GM10266 (cell line): ENCODE results near the gene SRSF2.
"Not testable (repeated sequence)": the region's sequence is repeated elsewhere in the genome, so short reads cannot be mapped to it uniquely, and the experiment has no call there.

Experiments used
- DNase-seq: peaks from one replicate; pipeline ENCODE4 v3.0.0; 2012; ENCODE audit errors: extremely low spot score
- TF ChIP-seq, protein P1 (sequence below): IDR thresholded peaks from 2 replicates; pipeline ENCODE4 v1.5.1; 2012; ENCODE audit warnings: mild to moderate bottlenecking, low read depth; ENCODE audit not compliant: control insufficient read depth, insufficient read depth; ENCODE audit errors: missing control alignments

SRSF2 gene

DNA sequence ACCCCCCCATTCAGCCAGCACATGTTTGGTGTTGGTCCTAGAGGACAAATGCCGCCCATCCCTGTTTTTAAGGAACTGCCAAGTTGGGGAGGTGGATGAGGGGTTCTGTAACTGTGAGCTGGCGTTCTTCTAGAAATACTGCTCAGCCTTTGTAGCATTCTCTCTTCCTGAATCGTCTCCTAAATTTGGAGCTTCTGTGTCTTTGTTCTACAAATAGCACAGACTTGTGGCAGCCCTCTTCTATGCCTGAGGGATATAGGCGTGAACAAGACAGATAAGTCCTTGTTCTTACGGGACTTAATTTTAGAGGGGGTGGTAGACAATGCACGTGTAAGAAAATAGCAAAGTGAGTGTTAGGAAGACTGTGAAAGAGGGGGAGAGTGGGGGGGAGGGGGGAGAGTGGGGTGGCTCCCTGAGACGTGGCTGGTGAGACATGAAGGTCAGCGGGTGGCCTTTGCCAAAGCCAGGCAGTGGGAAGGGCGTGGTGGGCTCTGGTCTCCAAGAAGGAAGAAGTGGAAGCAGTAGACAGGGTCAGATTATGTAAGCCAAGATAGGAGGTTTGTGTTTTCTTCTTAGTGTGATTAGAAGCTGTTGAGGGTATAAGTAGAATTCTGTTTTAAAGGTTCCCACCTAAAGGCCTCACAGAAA, 10.7 kb upstream of the SRSF2 start:
- no peak for DNase-seq
- TF ChIP-seq, protein P1, sequence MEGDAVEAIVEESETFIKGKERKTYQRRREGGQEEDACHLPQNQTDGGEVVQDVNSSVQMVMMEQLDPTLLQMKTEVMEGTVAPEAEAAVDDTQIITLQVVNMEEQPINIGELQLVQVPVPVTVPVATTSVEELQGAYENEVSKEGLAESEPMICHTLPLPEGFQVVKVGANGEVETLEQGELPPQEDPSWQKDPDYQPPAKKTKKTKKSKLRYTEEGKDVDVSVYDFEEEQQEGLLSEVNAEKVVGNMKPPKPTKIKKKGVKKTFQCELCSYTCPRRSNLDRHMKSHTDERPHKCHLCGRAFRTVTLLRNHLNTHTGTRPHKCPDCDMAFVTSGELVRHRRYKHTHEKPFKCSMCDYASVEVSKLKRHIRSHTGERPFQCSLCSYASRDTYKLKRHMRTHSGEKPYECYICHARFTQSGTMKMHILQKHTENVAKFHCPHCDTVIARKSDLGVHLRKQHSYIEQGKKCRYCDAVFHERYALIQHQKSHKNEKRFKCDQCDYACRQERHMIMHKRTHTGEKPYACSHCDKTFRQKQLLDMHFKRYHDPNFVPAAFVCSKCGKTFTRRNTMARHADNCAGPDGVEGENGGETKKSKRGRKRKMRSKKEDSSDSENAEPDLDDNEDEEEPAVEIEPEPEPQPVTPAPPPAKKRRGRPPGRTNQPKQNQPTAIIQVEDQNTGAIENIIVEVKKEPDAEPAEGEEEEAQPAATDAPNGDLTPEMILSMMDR, result no peak

DNA sequence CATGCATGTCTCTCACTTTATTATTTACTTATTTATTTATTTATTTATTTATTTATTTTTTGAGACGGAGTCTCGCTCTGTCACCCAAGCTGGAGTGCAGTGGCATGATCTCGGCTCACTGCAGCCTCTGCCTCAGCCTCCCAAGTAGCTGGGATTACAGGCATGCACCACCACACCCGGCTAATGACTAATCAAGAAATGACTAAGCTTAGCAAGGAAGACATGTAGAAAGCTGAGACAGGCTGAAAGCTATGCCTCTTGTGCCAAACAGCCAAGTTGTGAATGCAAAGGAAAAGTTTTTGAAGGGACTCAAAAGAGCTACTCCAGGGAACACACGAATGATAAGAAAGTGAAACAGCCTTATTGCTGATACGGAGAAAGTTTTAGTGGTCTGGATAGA, 8.7 kb upstream of the SRSF2 start:
- not testable (repeated sequence) for DNase-seq

DNA sequence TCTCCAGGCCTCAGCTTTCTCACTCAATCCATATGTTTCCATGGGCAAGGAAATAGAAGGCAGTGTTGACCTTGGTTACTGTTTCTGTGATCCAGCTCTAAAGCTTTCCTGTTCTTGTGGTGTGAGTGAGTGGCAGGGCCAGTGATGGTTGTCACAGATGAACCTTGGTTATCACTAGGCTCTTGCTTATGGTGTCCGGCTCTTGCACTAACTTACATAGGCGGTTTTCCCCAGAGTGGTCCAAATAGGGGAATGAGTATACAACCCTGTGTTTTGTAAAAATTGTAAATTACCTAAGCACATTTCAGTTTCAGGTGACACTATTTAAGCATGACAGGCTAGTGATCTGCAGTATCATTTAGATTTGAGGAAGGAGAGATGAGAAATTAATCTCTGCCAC, 7.6 kb upstream of the SRSF2 start:
- TF ChIP-seq, protein P1, result no peak
- no peak for DNase-seq

DNA sequence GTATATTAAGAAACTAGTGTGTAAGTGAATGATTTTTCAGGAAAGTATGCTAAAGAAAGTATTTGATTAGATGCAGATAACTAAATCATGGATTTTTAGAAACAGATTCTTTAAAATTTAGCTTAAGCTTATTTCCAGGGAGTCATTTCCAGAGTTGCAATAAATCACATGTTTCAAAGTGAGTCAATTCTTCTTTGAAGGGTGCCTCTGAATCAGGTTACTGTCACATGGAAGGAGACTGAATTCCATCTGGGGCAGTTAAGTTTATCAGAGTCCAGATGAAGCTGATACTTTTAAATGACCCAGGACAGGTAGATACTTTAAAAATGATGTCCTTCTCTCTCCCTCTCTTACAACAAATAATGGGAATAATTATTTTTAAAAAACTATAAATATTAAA, 5.8 kb upstream of the SRSF2 start:
- TF ChIP-seq, protein P1, result no peak
- no peak for DNase-seq

DNA sequence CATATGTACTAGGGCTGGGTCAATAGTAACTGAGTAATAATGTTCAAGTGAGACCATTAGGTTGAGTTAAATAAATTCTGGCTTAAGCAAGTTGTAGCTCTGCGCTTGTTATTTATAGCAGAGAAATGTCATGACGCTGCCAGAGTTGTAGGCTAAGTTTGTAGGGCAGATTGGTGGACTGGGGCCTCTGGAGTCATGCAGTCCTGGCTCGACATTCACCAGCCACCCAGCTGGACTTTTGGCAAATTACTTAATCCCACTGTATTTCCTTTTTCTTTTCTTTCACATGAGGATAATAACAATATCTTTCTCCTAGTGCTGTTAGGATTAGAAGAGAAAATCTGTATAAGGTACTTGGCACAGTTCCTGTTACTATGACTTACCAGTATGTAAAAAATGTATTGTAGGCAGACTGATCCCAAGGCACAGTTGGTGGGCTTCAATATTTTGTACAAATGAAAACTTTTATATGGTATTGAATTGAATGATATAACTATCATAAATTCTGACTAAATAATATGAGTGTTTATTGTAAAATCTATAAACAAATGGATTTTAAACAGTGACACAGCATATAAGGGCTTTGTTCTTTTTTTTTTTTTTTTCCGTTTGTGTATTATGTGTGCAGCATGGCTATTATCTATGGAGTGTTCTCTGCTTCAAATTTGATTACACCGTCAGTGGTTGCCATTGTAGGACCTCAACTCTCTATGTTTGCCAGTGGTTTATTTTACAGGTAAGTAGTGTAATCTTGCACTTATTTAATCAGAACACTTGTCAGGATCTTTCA, 3.4 kb upstream of the SRSF2 start:
- TF ChIP-seq, protein P1, result no peak
- no peak for DNase-seq

DNA sequence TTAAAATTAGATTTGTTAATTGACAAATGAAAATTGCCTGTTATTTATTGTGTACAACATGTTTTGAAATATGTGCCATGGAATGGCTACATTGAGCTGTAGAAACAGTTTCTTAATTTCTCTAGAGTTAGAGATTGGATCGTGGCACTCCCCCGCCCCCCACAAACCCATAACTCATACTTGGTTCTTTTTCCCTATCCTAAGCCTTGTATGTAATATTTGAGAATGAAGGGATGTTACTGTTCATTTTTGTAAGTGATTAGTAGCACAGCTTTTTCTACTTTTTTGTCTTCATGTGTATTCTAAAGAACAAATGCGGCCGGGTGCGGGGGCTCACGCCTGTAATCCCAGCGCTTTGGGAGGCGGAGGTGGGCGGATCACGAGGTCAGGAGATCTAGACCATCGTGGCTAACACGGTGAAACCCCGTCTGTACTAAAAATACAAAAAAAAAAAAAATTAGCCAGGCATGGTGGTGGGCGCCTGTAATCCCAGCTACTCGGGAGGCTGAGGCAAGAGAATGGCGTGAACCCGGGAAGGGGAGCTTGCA, 2.5 kb upstream of the SRSF2 start:
- not testable (repeated sequence) for DNase-seq

DNA sequence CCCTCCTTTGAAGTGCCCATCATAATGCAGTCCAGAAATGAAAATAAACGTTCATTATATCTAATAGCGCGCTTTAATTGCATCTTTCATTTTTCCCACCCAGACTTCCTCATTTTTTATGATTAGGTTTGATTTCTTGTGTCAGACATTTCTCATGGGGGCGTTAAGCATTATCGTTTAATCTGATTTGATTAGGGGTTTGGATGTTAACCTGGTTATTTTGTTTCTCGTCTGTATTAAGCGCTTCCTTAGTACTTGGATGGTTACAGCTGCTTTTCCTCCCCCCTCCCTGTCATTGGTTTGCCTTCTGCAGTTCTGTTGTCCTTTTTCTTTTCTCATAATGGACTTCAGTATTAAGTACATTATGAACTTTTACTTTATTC, 1.3 kb upstream of the SRSF2 start:
- DNase-seq, result no peak

More for the DNA sequence above, 1.3 kb upstream of the SRSF2 start:
- TF ChIP-seq, protein P1, result no peak
